ENCODE data around the gene HK2.

HK2 gene

GRCh38 chr2:74878551-74878950 is 44.6 kb downstream of the HK2 start:
- ATAC-seq (replicated peaks; ENCODE audit: extremely low read depth, poor library complexity, severe bottlenecking): no peak
- Mint-ChIP-seq H3K27ac (ENCODE audit: low read depth) (no peak overlapping the region), H3K36me3 (ENCODE audit: insufficient read depth) (peaks cover 3% of the 10 kb centered on the region), H3K27me3 (no peaks in the 10 kb centered on the region), H3K4me1 (no peaks in the 10 kb centered on the region), H3K4me3 (no peak overlapping the region), H3K9me3 (no peaks in the 10 kb centered on the region)
- DNase-seq (ENCODE audit: low spot score in 2 of 2): no peak

DNA sequence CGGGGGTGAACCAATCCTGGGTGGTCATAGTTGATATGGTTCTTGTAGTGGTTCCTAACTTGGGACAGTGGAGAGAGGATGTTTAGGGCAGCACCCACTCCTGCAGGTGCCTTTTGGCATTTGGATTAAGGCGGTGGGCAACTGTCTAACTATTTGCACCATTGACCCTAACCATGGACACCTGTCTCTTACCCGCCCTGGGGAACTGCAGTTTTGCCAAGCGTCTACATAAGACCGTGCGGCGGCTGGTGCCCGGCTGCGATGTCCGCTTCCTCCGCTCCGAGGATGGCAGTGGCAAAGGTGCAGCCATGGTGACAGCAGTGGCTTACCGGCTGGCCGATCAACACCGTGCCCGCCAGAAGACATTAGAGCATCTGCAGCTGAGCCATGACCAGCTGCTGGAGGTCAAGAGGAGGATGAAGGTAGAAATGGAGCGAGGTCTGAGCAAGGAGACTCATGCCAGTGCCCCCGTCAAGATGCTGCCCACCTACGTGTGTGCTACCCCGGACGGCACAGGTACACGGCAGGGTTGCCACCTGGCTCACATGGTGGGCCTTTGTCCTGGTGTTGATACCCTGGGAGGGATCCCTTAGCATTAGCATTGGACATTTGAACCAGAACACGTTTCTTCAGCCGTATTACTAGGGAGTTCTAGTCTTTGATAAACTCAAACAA is 46.3 kb downstream of the HK2 start:
- H3K36me3 Mint-ChIP-seq (ENCODE audit: insufficient read depth): peaks cover 3% of the 10 kb centered on the region
- no peak for ATAC-seq (replicated peaks; ENCODE audit: extremely low read depth, poor library complexity, severe bottlenecking)
- H3K4me1 Mint-ChIP-seq: peaks cover 2% of the 10 kb centered on the region
- H3K9me3 Mint-ChIP-seq: no peaks in the 10 kb centered on the region
- no peak for DNase-seq (ENCODE audit: low spot score in 2 of 2)
- no peak overlapping the region for H3K4me3 Mint-ChIP-seq
- H3K27me3 Mint-ChIP-seq: no peaks in the 10 kb centered on the region
- no peak overlapping the region for H3K27ac Mint-ChIP-seq (ENCODE audit: low read depth)

DNA sequence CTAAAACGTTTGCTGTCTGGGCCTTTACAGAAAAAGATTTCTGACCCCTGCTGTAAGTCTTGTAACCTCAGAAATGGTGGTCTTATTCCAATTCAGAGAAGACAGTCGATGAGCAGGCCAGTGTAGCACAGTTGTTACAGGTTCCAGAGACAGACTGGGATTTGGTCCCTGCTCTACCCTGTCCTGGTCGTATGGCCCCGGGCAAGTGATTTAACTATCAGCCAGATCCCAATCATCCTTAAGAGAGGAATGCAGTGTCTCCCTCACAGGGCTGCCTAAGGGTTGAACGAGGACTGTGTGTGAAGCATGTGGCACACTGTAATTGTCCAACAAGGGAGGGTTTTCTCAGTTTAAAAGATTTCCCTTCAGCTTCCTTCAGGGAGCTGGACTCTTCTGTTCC is 47.2 kb downstream of the HK2 start:
- H3K4me1 Mint-ChIP-seq: peaks cover 7% of the 10 kb centered on the region
- no peak for DNase-seq (ENCODE audit: low spot score in 2 of 2)
- H3K27me3 Mint-ChIP-seq: no peaks in the 10 kb centered on the region
- H3K4me3 Mint-ChIP-seq: no peak overlapping the region
- H3K36me3 Mint-ChIP-seq (ENCODE audit: insufficient read depth): peaks cover 3% of the 10 kb centered on the region
- no peak for ATAC-seq (replicated peaks; ENCODE audit: extremely low read depth, poor library complexity, severe bottlenecking)
- H3K9me3 Mint-ChIP-seq: no peaks in the 10 kb centered on the region
- no peak overlapping the region for H3K27ac Mint-ChIP-seq (ENCODE audit: low read depth)

- Mint-ChIP-seq H3K9me3 (no peaks in the 10 kb centered on the region), H3K4me3 (no peak overlapping the region), H3K27ac (ENCODE audit: low read depth) (no peak overlapping the region), H3K27me3 (no peaks in the 10 kb centered on the region), H3K36me3 (ENCODE audit: insufficient read depth) (peaks cover 3% of the 10 kb centered on the region), H3K4me1 (peaks cover 7% of the 10 kb centered on the region)
- no peak for ATAC-seq (replicated peaks; ENCODE audit: extremely low read depth, poor library complexity, severe bottlenecking)
- DNase-seq (ENCODE audit: low spot score in 2 of 2): no peak
These were observed 47.8 kb downstream of the HK2 start for GRCh38 chr2:74881626-74882298.

GRCh38 chr2:74882299-74882687 is 48.4 kb downstream of the HK2 start:
- H3K36me3 Mint-ChIP-seq (ENCODE audit: insufficient read depth): peaks cover 3% of the 10 kb centered on the region

GRCh38 chr2:74883011-74883410 is 49.1 kb downstream of the HK2 start:
- peaks cover 3% of the 10 kb centered on the region for H3K36me3 Mint-ChIP-seq (ENCODE audit: insufficient read depth)

More at GRCh38 chr2:74882299-74882687, 48.4 kb downstream of the HK2 start:
- Mint-ChIP-seq H3K4me1 (peaks cover 7% of the 10 kb centered on the region), H3K4me3 (no peak overlapping the region), H3K9me3 (no peaks in the 10 kb centered on the region), H3K27ac (ENCODE audit: low read depth) (no peak overlapping the region), H3K27me3 (no peaks in the 10 kb centered on the region)
- ATAC-seq (replicated peaks; ENCODE audit: extremely low read depth, poor library complexity, severe bottlenecking) (no peak), DNase-seq (ENCODE audit: low spot score in 2 of 2) (no peak)

DNA sequence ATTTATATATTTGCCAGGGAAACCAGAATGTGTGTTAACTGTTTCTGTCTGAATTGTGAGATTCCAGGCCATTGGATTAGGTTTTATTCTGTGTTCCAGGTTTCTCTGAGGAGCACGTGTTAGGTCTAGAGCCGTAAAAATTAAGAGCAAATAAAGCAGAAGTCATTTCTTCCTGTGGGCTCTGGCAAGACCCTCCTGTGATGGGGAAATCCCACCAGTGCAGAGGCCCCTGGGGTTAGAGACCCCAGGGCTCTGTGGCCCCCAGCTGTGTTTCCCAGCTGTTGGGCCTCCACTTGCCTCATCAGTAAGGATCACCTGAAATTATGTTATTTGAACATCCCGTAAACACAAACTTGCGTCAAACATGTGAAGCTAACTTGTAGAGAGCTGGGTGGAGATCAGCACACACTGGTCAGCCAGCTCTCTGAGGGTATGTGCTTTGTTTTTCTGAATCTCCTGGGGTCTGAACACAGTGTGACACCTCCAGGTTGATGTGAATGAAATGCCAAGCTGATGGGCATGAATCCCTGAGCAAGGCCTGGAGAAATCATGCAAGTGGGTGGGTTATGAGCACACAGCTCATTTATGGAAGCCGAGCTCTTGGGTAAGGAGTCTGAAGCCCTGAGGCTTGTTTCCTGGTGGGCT is 50.3 kb downstream of the HK2 start:
- no peaks in the 10 kb centered on the region for H3K9me3 Mint-ChIP-seq
- no peak overlapping the region for H3K27ac Mint-ChIP-seq (ENCODE audit: low read depth)
- no peak overlapping the region for H3K4me3 Mint-ChIP-seq
- H3K4me1 Mint-ChIP-seq: peaks cover 7% of the 10 kb centered on the region
- ATAC-seq (replicated peaks; ENCODE audit: extremely low read depth, poor library complexity, severe bottlenecking) (no peak), DNase-seq (ENCODE audit: low spot score in 2 of 2) (no peak)
- H3K27me3 Mint-ChIP-seq: no peaks in the 10 kb centered on the region
- H3K36me3 Mint-ChIP-seq (ENCODE audit: insufficient read depth): peaks cover 3% of the 10 kb centered on the region

More at GRCh38 chr2:74883011-74883410, 49.1 kb downstream of the HK2 start:
- Mint-ChIP-seq H3K27me3 (no peaks in the 10 kb centered on the region), H3K4me3 (no peak overlapping the region), H3K4me1 (peaks cover 7% of the 10 kb centered on the region), H3K9me3 (no peaks in the 10 kb centered on the region), H3K27ac (ENCODE audit: low read depth) (no peak overlapping the region)
- DNase-seq (ENCODE audit: low spot score in 2 of 2): no peak
- ATAC-seq (replicated peaks; ENCODE audit: extremely low read depth, poor library complexity, severe bottlenecking): no peak

GRCh38 chr2:74884866-74885265 is 50.9 kb downstream of the HK2 start:
- Mint-ChIP-seq H3K4me3 (no peak overlapping the region), H3K9me3 (no peaks in the 10 kb centered on the region), H3K4me1 (peaks cover 7% of the 10 kb centered on the region), H3K27ac (ENCODE audit: low read depth) (no peak overlapping the region), H3K27me3 (no peaks in the 10 kb centered on the region), H3K36me3 (ENCODE audit: insufficient read depth) (peaks cover 3% of the 10 kb centered on the region)
- DNase-seq (ENCODE audit: low spot score in 2 of 2) (no peak), ATAC-seq (replicated peaks; ENCODE audit: extremely low read depth, poor library complexity, severe bottlenecking) (no peak)

- Mint-ChIP-seq H3K9me3 (no peaks in the 10 kb centered on the region), H3K27ac (ENCODE audit: low read depth) (no peak overlapping the region), H3K4me3 (no peak overlapping the region), H3K4me1 (peaks cover 7% of the 10 kb centered on the region), H3K27me3 (no peaks in the 10 kb centered on the region), H3K36me3 (ENCODE audit: insufficient read depth) (peaks cover 3% of the 10 kb centered on the region)
- DNase-seq (ENCODE audit: low spot score in 2 of 2): no peak
- no peak for ATAC-seq (replicated peaks; ENCODE audit: extremely low read depth, poor library complexity, severe bottlenecking)
These were observed 52.3 kb downstream of the HK2 start for GRCh38 chr2:74886251-74886650.

GRCh38 chr2:74886811-74887210 is 52.9 kb downstream of the HK2 start:
- peaks cover 3% of the 10 kb centered on the region for H3K36me3 Mint-ChIP-seq (ENCODE audit: insufficient read depth)
- H3K9me3 Mint-ChIP-seq: no peaks in the 10 kb centered on the region
- no peaks in the 10 kb centered on the region for H3K27me3 Mint-ChIP-seq
- DNase-seq (ENCODE audit: low spot score in 2 of 2): no peak
- H3K27ac Mint-ChIP-seq (ENCODE audit: low read depth): no peak overlapping the region
- no peak for ATAC-seq (replicated peaks; ENCODE audit: extremely low read depth, poor library complexity, severe bottlenecking)
- peaks cover 7% of the 10 kb centered on the region for H3K4me1 Mint-ChIP-seq
- no peak overlapping the region for H3K4me3 Mint-ChIP-seq

GRCh38 chr2:74887445-74887951 is 53.6 kb downstream of the HK2 start:
- Mint-ChIP-seq H3K27ac (ENCODE audit: low read depth) (no peak overlapping the region), H3K4me3 (no peak overlapping the region), H3K9me3 (no peaks in the 10 kb centered on the region), H3K4me1 (peaks cover 7% of the 10 kb centered on the region), H3K36me3 (ENCODE audit: insufficient read depth) (peaks cover 3% of the 10 kb centered on the region), H3K27me3 (no peaks in the 10 kb centered on the region)
- DNase-seq (ENCODE audit: low spot score in 2 of 2) (no peak), ATAC-seq (replicated peaks; ENCODE audit: extremely low read depth, poor library complexity, severe bottlenecking) (no peak)

DNA sequence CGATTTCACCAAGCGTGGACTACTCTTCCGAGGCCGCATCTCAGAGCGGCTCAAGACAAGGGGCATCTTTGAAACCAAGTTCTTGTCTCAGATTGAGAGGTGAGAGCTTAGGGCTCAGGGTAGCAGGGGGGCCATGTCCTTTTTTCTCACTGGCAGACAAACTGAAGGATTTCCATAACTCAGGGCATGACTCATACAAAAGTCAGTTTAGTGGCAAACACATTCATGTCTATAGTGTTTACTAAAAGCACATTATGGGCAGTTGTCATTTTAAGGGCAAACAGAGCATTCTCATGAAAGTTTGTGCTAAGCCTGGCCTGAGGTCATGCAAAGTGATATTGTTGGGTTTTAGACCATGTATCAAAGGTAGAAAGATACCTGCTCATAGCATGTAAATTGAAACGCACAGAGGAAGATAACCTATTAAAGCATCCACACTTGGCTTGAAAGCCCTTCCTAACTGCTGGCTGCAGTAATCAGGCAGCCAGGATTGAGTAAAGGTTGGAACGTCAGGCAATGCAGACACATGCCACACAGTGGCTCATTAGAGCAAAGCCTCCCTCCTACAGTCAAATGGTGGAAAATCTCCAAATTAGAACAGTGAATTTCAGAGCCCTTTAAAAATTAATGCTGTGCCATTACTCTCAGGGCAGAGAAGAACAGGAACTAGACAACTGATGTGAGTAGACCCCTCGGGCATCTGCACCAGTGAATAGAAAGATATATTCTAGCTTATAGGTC is 54.2 kb downstream of the HK2 start:
- DNase-seq (ENCODE audit: low spot score in 2 of 2) (no peak), ATAC-seq (replicated peaks; ENCODE audit: extremely low read depth, poor library complexity, severe bottlenecking) (no peak)
- peaks cover 7% of the 10 kb centered on the region for H3K4me1 Mint-ChIP-seq
- no peak overlapping the region for H3K27ac Mint-ChIP-seq (ENCODE audit: low read depth)
- H3K4me3 Mint-ChIP-seq: no peak overlapping the region
- peaks cover 2% of the 10 kb centered on the region for H3K36me3 Mint-ChIP-seq (ENCODE audit: insufficient read depth)
- H3K9me3 Mint-ChIP-seq: no peaks in the 10 kb centered on the region
- no peaks in the 10 kb centered on the region for H3K27me3 Mint-ChIP-seq

Data from central memory CD8-positive, alpha-beta T cell (primary cell).